ENCODE results near the gene AP1S1. TPM values are rescaled to one million over a fixed set of nuclear protein-coding genes. Genes with fewer than 3 reads are reported as not detected.
A peak's percentile ranks its signal among the peaks of the same experiment; 100 is the strongest.

AP1S1 gene
- total and polyA plus RNA-seq, 9 of the 15 experiments (the other 6 are each of a cell fraction or from before 2014, with no cell fraction given): 4.4 to 149 (median 89.4) TPM

- TF ChIP-seq RBBP5 (IDR thresholded peaks at IDR 0.05; ENCODE audit: borderline replicate concordance, insufficient read depth, low read length, poor library complexity, severe bottlenecking): no peak
- TF ChIP-seq RHOXF2B (CRISPR knock-in tag; conservative IDR thresholded peaks at IDR 0.05): no peak
- peak; percentile 72; the same call in 1 of the 2 replicates for TF ChIP-seq JUN (IDR thresholded peaks at IDR 0.05; ENCODE audit: borderline replicate concordance, low read depth, low read length)
- TF ChIP-seq JUN (CRISPR knock-in tag; IDR thresholded peaks at IDR 0.05; ENCODE audit: borderline replicate concordance): no peak
- TF ChIP-seq ZFP30 (CRISPR knock-in tag; IDR thresholded peaks at IDR 0.05; ENCODE audit: borderline replicate concordance): no peak
- no peak for TF ChIP-seq BDP1 (IDR thresholded peaks at IDR 0.05; ENCODE audit: insufficient read depth, insufficient read length)
- TF ChIP-seq PKNOX1 (IDR thresholded peaks at IDR 0.05): no peak
- TF ChIP-seq RREB1 (CRISPR knock-in tag; IDR thresholded peaks at IDR 0.05): no peak
- TF ChIP-seq GMEB1 (CRISPR knock-in tag; IDR thresholded peaks at IDR 0.05): no peak
- no peak for TF ChIP-seq BCOR (IDR thresholded peaks at IDR 0.05)
- no peak for TF ChIP-seq BRD4 (IDR thresholded peaks at IDR 0.05)
- TF ChIP-seq ZSCAN32 (CRISPR knock-in tag; IDR thresholded peaks at IDR 0.05): no peak
- TF ChIP-seq ATF3 (IDR thresholded peaks at IDR 0.05): peak; percentile 78
- TF ChIP-seq ATF3 (CRISPR knock-in tag; conservative IDR thresholded peaks at IDR 0.05): 0 out of 2 replicates have a peak, but pooled peaks have one; percentile 7
- no peak for TF ChIP-seq TSHZ1 (CRISPR knock-in tag; IDR thresholded peaks at IDR 0.05)
These were observed 31.1 kb downstream of the AP1S1 start (continued) for GRCh38 chr7:101185258-101185839.
